Activated T-helper 1 cell treated with anti-CD3 and anti-CD28 coated beads, Interleukin-12 subunit alpha, Interleukin-12 subunit beta, Interleukin-2, Interleukin-4 antibody, amounts not matched to agents 30 ng/mL and 10 ng/mL and 1 ng/mL, durations not matched to agents 14 hours and 24 hours and 36 hours (primary cell): ENCODE data around the gene MLN. TPM values are rescaled to one million over a fixed set of nuclear protein-coding genes. Genes with fewer than 3 reads are reported as not detected.

Experiments
- total RNA-seq: library from RNA; stranded (reverse); gene quantifications from 2 replicates; pipeline ENCODE4 v1.2.3, GENCODE V29; 2022

Gene MLN
- total RNA-seq, 1 donor from 2014 or later = not detected

Other genes with a start within 250 kb of the MLN start
- 67.0 and 67.9 TPM in 2 replicates for gene BAK1, start 223.7 kb downstream of the MLN start, total RNA-seq
- gene ITPR3, start 182.7 kb downstream of the MLN start, total RNA-seq = 42.7 and 42.9 TPM in 2 replicates
- 123 and 139 TPM in 2 replicates for gene UQCC2, start 92.3 kb downstream of the MLN start, total RNA-seq
- not detected in 2 replicates for gene IP6K3, start 57.1 kb downstream of the MLN start, total RNA-seq
- gene LEMD2, start 14.9 kb downstream of the MLN start, total RNA-seq = 63.6 and 64.4 TPM in 2 replicates